ENCODE results near the gene SF3B5.
A peak's percentile ranks its signal among the peaks of the same experiment; 100 is the strongest.

The SF3B5 gene

GRCh38 chr6:144098993-144099392 is 3.6 kb upstream of the SF3B5 start:
- Histone ChIP-seq H3K4me3 (replicated peaks; ENCODE audit: insufficient read depth, low read length) (no peak overlapping the region), H3K27me3 (ENCODE audit: insufficient read depth, poor library complexity, severe bottlenecking) (no peaks in the 10 kb centered on the region), H3K27ac (replicated peaks) (no peak overlapping the region)
- no peak for DNase-seq (ENCODE audit: low read depth in 1 of 2, low spot score in 1 of 2)
- TF ChIP-seq CTCF (IDR thresholded peaks at IDR 0.05; ENCODE audit: insufficient read depth, low read length), result no peak
- TF ChIP-seq SPI1 (IDR thresholded peaks at IDR 0.05; ENCODE audit: borderline replicate concordance, low read depth), result no peak

- peak overlapping the region; percentile 87 for H3K4me3 ChIP-seq (replicated peaks; ENCODE audit: insufficient read depth, low read length)
- TF ChIP-seq REST (IDR thresholded peaks at IDR 0.05; ENCODE audit: insufficient replicate concordance, low read depth) (no peak), SPI1 (IDR thresholded peaks at IDR 0.05; ENCODE audit: borderline replicate concordance, low read depth) (no peak), CTCF (IDR thresholded peaks at IDR 0.05; ENCODE audit: insufficient read depth, low read length) (no peak), POLR2AphosphoS5 (IDR thresholded peaks at IDR 0.05; ENCODE audit: low read depth) (no peak), GABPA (IDR thresholded peaks at IDR 0.05; ENCODE audit: low read depth) (no peak)
- DNase-seq (ENCODE audit: low read depth in 1 of 2, low spot score in 1 of 2), result no peak
- H3K27ac ChIP-seq (replicated peaks), result peak overlapping the region; percentile 90
- H3K27me3 ChIP-seq (ENCODE audit: insufficient read depth, poor library complexity, severe bottlenecking), result no peaks in the 10 kb centered on the region
Observed at GRCh38 chr6:144094731-144095133, 641 bp downstream of the SF3B5 start.

GRCh38 chr6:144093658-144094057 is 1.7 kb downstream of the SF3B5 start:
- DNase-seq (ENCODE audit: low read depth in 1 of 2, low spot score in 1 of 2), result no peak
- no peak for TF ChIP-seq GABPA (IDR thresholded peaks at IDR 0.05; ENCODE audit: low read depth)
- TF ChIP-seq POLR2AphosphoS5 (IDR thresholded peaks at IDR 0.05; ENCODE audit: low read depth), result 0 out of 2 replicates have a peak, but pooled peaks have one; percentile 27
- H3K4me3 ChIP-seq (replicated peaks; ENCODE audit: insufficient read depth, low read length), result peak overlapping the region; percentile 87
- no peaks in the 10 kb centered on the region for H3K27me3 ChIP-seq (ENCODE audit: insufficient read depth, poor library complexity, severe bottlenecking)
- H3K27ac ChIP-seq (replicated peaks), result no peak overlapping the region

- no peak for DNase-seq (ENCODE audit: low read depth in 1 of 2, low spot score in 1 of 2)
- no peak for TF ChIP-seq SPI1 (IDR thresholded peaks at IDR 0.05; ENCODE audit: borderline replicate concordance, low read depth)
- no peak for TF ChIP-seq POLR2AphosphoS5 (IDR thresholded peaks at IDR 0.05; ENCODE audit: low read depth)
- no peak for TF ChIP-seq REST (IDR thresholded peaks at IDR 0.05; ENCODE audit: insufficient replicate concordance, low read depth)
- no peak for TF ChIP-seq GABPA (IDR thresholded peaks at IDR 0.05; ENCODE audit: low read depth)
- no peak for TF ChIP-seq CTCF (IDR thresholded peaks at IDR 0.05; ENCODE audit: insufficient read depth, low read length)
- no peaks in the 10 kb centered on the region for H3K27me3 ChIP-seq (ENCODE audit: insufficient read depth, poor library complexity, severe bottlenecking)
- no peak overlapping the region; the same call in 1 of the 2 replicates for H3K4me3 ChIP-seq (replicated peaks; ENCODE audit: insufficient read depth, low read length)
- no peak overlapping the region for H3K27ac ChIP-seq (replicated peaks)
Observed at GRCh38 chr6:144093236-144093635, 2.1 kb downstream of the SF3B5 start.

Data from HL-60 (cell line).